GM12878 (cell line): ENCODE results near the gene GALNT18. TPM values are rescaled to one million over a fixed set of nuclear protein-coding genes. Genes with fewer than 3 reads are reported as not detected.

ENCODE experiments used
- ATAC-seq: fragments of 200-7000 bp; cut with Tn5 transposase; 3 replicates; pipeline ENCODE4 v1.9.1; 2020; ENCODE audit warnings: mild to moderate bottlenecking, moderate library complexity
- BruUV-seq: library from RNA; stranded (reverse); fragments of 400-500 nt; replicated peaks from 2 replicates; lab custom pipeline; 2021; lab: Mats Ljungman, UMichigan
- CTCF ChIA-PET: fragments of 300-600 bp; sonication (Branson Sonifier 250); formaldehyde crosslinking; extraction: SDS; loops from one replicate; lab custom pipeline; 2021; ENCODE audit warnings: inconsistent platforms; lab: Yijun Ruan, JAX
- POLR2A ChIA-PET: fragments of 350-600 bp; formaldehyde crosslinking; extraction: SDS; loops from one replicate; lab custom pipeline; 2021; ENCODE audit warnings: inconsistent platforms; lab: Charles Lee
- RAD21 ChIA-PET: fragments of 300-600 bp; sonication (Branson Sonifier 250); formaldehyde crosslinking; loops from one replicate; lab custom pipeline; 2023; ENCODE audit warnings: antibody characterized with exemption; ENCODE audit not compliant: unreplicated experiment; lab: Charles Lee
- SMC1A ChIA-PET: fragments of 300-600 bp; sonication (Branson Sonifier 250); formaldehyde crosslinking; loops from one replicate; lab custom pipeline; 2023; ENCODE audit not compliant: unreplicated experiment, uncharacterized antibody; lab: Charles Lee
- DNase-seq: peaks from one replicate; pipeline ENCODE4 v3.0.0-alpha.2; 2011; ENCODE audit warnings: low read depth, low spot score
- FAIRE-seq: peaks from 3 replicates; lab custom pipeline; 2011; peaks lifted over from hg19 to GRCh38; lab: Jason Lieb, UNC
- H2AFZ ChIP-seq: 2 replicates; pipeline ENCODE4 v1.6.0; 2011; ENCODE audit warnings: low read depth, low read length, control low read depth; ENCODE audit not compliant: control insufficient read depth
- H3K27ac ChIP-seq: 2 replicates; pipeline ENCODE4 v1.5.1; 2011; ENCODE audit warnings: control low read depth; ENCODE audit not compliant: control insufficient read depth, insufficient read depth
- H3K27me3 ChIP-seq, 2 experiments: replicated peaks in 1 of 2; 2 replicates each; pipeline versions ENCODE4 v1.6.0 to v1.6.1; 2011; ENCODE audit warnings: low read length in 1 of 2; ENCODE audit not compliant: control insufficient read depth in 2 of 2, insufficient read depth in 2 of 2
- H3K36me3 ChIP-seq, 2 experiments: 2 replicates each; pipeline ENCODE4 v1.5.1; 2011; ENCODE audit warnings: low read length in 1 of 2; ENCODE audit not compliant: control insufficient read depth in 2 of 2, insufficient read depth in 2 of 2
- H3K4me1 ChIP-seq: 2 replicates; pipeline ENCODE4 v1.6.1; 2011; ENCODE audit warnings: mild to moderate bottlenecking, low read length, moderate library complexity, mixed read lengths; ENCODE audit not compliant: control insufficient read depth, insufficient read depth
- H3K4me2 ChIP-seq: 2 replicates; pipeline ENCODE4 v1.6.0; 2011; ENCODE audit warnings: control low read depth; ENCODE audit not compliant: control insufficient read depth, insufficient read depth
- H3K4me3 ChIP-seq: fragments of 200-600 bp; sonication (generic); 2 replicates; pipeline ENCODE4 v1.5.1; 2016
- H3K79me2 ChIP-seq: 2 replicates; pipeline ENCODE4 v1.6.0; 2011; ENCODE audit warnings: low read length; ENCODE audit not compliant: control insufficient read depth, insufficient read depth
- H3K9ac ChIP-seq: 2 replicates; pipeline ENCODE4 v1.8.0; 2011; ENCODE audit warnings: low read length, control low read depth, mixed read lengths; ENCODE audit not compliant: control insufficient read depth, insufficient read depth
- H3K9me3 ChIP-seq: replicated peaks from 3 replicates; pipeline ENCODE4 v1.5.1; 2011; ENCODE audit warnings: mild to moderate bottlenecking, low read length; ENCODE audit not compliant: control insufficient read depth, insufficient read depth
- H4K20me1 ChIP-seq: 2 replicates; pipeline ENCODE4 v1.6.0; 2011; ENCODE audit not compliant: control insufficient read depth, insufficient read depth
- BHLHE40 ChIP-seq, 2 experiments: fragments of 450-650 bp in 1 of 2; IDR thresholded peaks; 2 replicates each; pipeline ENCODE4 v1.6.1; 2011 to 2017; ENCODE audit warnings: low read depth in 2 of 2, borderline replicate concordance in 1 of 2, improper control_type of control experiment in 1 of 2, low read length in 1 of 2, mild to moderate bottlenecking in 1 of 2
- BMI1 ChIP-seq: fragments of 450-650 bp; IDR thresholded peaks from 2 replicates; pipeline ENCODE4 v1.6.1; 2016; ENCODE audit warnings: mild to moderate bottlenecking, moderate library complexity, borderline replicate concordance
- CBX3 ChIP-seq: fragments of 200-600 bp; sonication (generic); IDR thresholded peaks from 2 replicates; pipeline ENCODE4 v1.6.1; 2016; ENCODE audit warnings: low read depth, borderline replicate concordance
- CHD1 ChIP-seq: IDR thresholded peaks from 2 replicates; pipeline ENCODE4 v1.6.1; 2012; ENCODE audit warnings: low read depth, low read length, improper control_type of control experiment
- HDGF ChIP-seq: fragments of 450-650 bp; IDR thresholded peaks from 2 replicates; pipeline ENCODE4 v1.6.1; 2016; ENCODE audit warnings: antibody characterized with exemption
- MXI1 ChIP-seq: fragments of 150-350 bp; IDR thresholded peaks from 2 replicates; pipeline ENCODE4 v1.6.1; 2011; ENCODE audit warnings: low read depth, mild to moderate bottlenecking, inconsistent platforms, low read length, improper control_type of control experiment
- NFIC ChIP-seq: IDR thresholded peaks from 2 replicates; pipeline ENCODE4 v1.6.1; 2012; ENCODE audit warnings: low read depth, mild to moderate bottlenecking, inconsistent platforms, low read length, moderate library complexity
- NR2F1 ChIP-seq: fragments of 450-650 bp; conservative IDR thresholded peaks from 2 replicates; pipeline ENCODE4 v1.6.1; 2017; ENCODE audit warnings: mild to moderate bottlenecking
- PML ChIP-seq: IDR thresholded peaks from 2 replicates; pipeline ENCODE4 v1.6.1; 2012; ENCODE audit warnings: low read length, inconsistent platforms
- POLR2A ChIP-seq: IDR thresholded peaks from 2 replicates; pipeline ENCODE4 v1.6.1; 2011; ENCODE audit warnings: low read depth, mild to moderate bottlenecking, low read length
- RBBP5 ChIP-seq: fragments of 200-600 bp; sonication (generic); conservative IDR thresholded peaks from 2 replicates; pipeline ENCODE4 v1.6.1; 2016
- SIX5 ChIP-seq: IDR thresholded peaks from 2 replicates; pipeline ENCODE4 v1.6.1; 2011; ENCODE audit warnings: mild to moderate bottlenecking, low read depth, low read length, moderate library complexity; ENCODE audit not compliant: severe bottlenecking
- SRF ChIP-seq, 2 experiments: IDR thresholded peaks; 2 replicates each; pipeline ENCODE4 v1.6.1; 2011; ENCODE audit warnings: low read depth in 2 of 2, low read length in 2 of 2, mild to moderate bottlenecking in 1 of 2, moderate library complexity in 1 of 2
- TBL1XR1 ChIP-seq: IDR thresholded peaks from 2 replicates; pipeline ENCODE4 v1.6.1; 2012; ENCODE audit warnings: low read depth, low read length, improper control_type of control experiment
- TCF3 ChIP-seq: IDR thresholded peaks from 2 replicates; pipeline ENCODE4 v1.6.1; 2012; ENCODE audit warnings: low read depth, mild to moderate bottlenecking, low read length, borderline replicate concordance; ENCODE audit not compliant: insufficient read depth
- ZSCAN29 ChIP-seq: fragments of 450-650 bp; IDR thresholded peaks from 2 replicates; pipeline ENCODE4 v1.6.1; 2017; ENCODE audit warnings: mild to moderate bottlenecking, moderate library complexity
- WGBS: methylation state at CpG from one replicate; pipeline ENCODE4 v1.1.6; 2016; ENCODE audit warnings: low lambda C conversion rate; ENCODE audit not compliant: insufficient replicate concordance, insufficient coverage; ENCODE audit errors: missing lambda C conversion rate; 5-methylcytosine and 5-hydroxymethylcytosine counted together
- in situ Hi-C: fragments of 300-500 bp; cut with MboI; formaldehyde crosslinking; loops from 9 replicates; pipeline ENCODE4 v1.14.3; 2018; ENCODE audit warnings: mixed read lengths
- intact Hi-C: fragments of 100-400 bp; cut with micrococcal nuclease; formaldehyde crosslinking; loops from one replicate; pipeline ENCODE4 v1.14.2; 2022; ENCODE audit not compliant: unreplicated experiment
- polyA plus RNA-seq, 11 experiments: library from polyadenylated mRNA; depleted of rRNA in 4 of 11; unstranded in 6 of 11; stranded (reverse) in 5 of 11; fragments of >200 nt; fragmentation: Nextera tagmentation in 4 of 11; fragmentation: Illumina TruSeq in 1 of 11; extraction: Ambion mirVana in 4 of 11; extraction: Trizol in 1 of 11; gene quantifications; 1 replicate in 1 of 11; 2 replicates in 10 of 11; pipeline versions ENCODE4 v1.2.1 to v1.2.3, GENCODE V29; 2011 to 2016; ENCODE audit warnings: inconsistent platforms in 2 of 11, missing spikeins in 2 of 11, low read depth in 1 of 11
- total RNA-seq, 4 experiments: library from RNA; depleted of rRNA in 3 of 4; stranded (reverse); fragments of >200 nt in 3 of 4; fragmentation: Illumina TruSeq in 1 of 4; extraction: Trizol in 1 of 4; gene quantifications; 2 replicates each; pipeline versions ENCODE4 v1.2.1 to v1.2.3, GENCODE V29; 2013 to 2021
- TF ChIP-seq, protein P1 (sequence below): fragments of 450-650 bp; IDR thresholded peaks from 2 replicates; pipeline ENCODE4 v1.6.1; 2017; ENCODE audit warnings: antibody characterized with exemption, mild to moderate bottlenecking, moderate library complexity
- TF ChIP-seq, protein P2 (sequence below): fragments of 450-650 bp; IDR thresholded peaks from 2 replicates; pipeline ENCODE4 v1.6.1; 2017; ENCODE audit warnings: mild to moderate bottlenecking, low read depth, inconsistent platforms; ENCODE audit not compliant: poor library complexity, severe bottlenecking

GALNT18 gene
- total and polyA plus RNA-seq, 10 of the 15 experiments (the other 5 are each of a cell fraction or from before 2014, with no cell fraction given): 1.2 to 14.2 (median 6.3) TPM

DNA sequence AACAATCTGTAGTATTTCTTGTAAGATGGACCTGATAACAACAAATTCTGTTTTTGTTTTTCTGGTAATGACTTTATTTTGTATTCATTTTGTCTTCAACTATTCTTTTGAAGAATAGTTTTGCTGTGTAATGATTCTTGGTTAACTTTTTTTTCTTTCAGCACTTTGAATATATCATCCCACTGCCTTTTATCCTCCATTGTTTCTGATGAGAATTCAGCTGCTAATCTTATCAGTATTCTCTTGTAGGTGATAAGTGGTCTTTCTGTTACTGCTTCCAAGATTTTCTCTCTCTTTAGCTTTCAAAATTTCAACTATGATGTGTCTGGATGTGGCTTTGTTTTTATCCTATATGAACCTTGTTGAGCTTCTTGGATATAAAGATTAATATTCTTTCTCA lies 21.5 kb downstream of the GALNT18 start (continued):
- TF ChIP-seq, protein P1, sequence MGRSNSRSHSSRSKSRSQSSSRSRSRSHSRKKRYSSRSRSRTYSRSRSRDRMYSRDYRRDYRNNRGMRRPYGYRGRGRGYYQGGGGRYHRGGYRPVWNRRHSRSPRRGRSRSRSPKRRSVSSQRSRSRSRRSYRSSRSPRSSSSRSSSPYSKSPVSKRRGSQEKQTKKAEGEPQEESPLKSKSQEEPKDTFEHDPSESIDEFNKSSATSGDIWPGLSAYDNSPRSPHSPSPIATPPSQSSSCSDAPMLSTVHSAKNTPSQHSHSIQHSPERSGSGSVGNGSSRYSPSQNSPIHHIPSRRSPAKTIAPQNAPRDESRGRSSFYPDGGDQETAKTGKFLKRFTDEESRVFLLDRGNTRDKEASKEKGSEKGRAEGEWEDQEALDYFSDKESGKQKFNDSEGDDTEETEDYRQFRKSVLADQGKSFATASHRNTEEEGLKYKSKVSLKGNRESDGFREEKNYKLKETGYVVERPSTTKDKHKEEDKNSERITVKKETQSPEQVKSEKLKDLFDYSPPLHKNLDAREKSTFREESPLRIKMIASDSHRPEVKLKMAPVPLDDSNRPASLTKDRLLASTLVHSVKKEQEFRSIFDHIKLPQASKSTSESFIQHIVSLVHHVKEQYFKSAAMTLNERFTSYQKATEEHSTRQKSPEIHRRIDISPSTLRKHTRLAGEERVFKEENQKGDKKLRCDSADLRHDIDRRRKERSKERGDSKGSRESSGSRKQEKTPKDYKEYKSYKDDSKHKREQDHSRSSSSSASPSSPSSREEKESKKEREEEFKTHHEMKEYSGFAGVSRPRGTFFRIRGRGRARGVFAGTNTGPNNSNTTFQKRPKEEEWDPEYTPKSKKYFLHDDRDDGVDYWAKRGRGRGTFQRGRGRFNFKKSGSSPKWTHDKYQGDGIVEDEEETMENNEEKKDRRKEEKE: no peak
- no peak for TF ChIP-seq NFIC
- no peak for TF ChIP-seq CHD1
- no peak for TF ChIP-seq CBX3

- no peak overlapping the region for H3K4me2 ChIP-seq
- WGBS: 55% methylated on average over 1 of the region's 1 CpG
- ChIA-PET SMC1A (no interaction called here), POLR2A (no interaction called here), RAD21 (no interaction called here), CTCF (no interaction called here)
- H3K4me3 ChIP-seq: no peak overlapping the region
- no peak for TF ChIP-seq RBBP5
- no peak for TF ChIP-seq PML
- TF ChIP-seq ZSCAN29: no peak
- TF ChIP-seq BHLHE40 (IDR thresholded peaks at IDR 0.05; ENCODE audit: borderline replicate concordance in 1 of 2, low read depth in 2 of 2, low read length in 1 of 2): no peak
- no peak for TF ChIP-seq BMI1
- TF ChIP-seq SIX5: no peak
- no peak for TF ChIP-seq TCF3
- TF ChIP-seq SRF (IDR thresholded peaks at IDR 0.05; ENCODE audit: low read depth in 2 of 2, low read length in 2 of 2): no peak
- no peak for TF ChIP-seq POLR2A
- TF ChIP-seq HDGF: no peak
- no peak for TF ChIP-seq NR2F1
- no peak for TF ChIP-seq TBL1XR1
- no peak for TF ChIP-seq MXI1
- TF ChIP-seq, protein P2, sequence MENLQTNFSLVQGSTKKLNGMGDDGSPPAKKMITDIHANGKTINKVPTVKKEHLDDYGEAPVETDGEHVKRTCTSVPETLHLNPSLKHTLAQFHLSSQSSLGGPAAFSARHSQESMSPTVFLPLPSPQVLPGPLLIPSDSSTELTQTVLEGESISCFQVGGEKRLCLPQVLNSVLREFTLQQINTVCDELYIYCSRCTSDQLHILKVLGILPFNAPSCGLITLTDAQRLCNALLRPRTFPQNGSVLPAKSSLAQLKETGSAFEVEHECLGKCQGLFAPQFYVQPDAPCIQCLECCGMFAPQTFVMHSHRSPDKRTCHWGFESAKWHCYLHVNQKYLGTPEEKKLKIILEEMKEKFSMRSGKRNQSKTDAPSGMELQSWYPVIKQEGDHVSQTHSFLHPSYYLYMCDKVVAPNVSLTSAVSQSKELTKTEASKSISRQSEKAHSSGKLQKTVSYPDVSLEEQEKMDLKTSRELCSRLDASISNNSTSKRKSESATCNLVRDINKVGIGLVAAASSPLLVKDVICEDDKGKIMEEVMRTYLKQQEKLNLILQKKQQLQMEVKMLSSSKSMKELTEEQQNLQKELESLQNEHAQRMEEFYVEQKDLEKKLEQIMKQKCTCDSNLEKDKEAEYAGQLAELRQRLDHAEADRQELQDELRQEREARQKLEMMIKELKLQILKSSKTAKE: no peak
- H3K36me3 ChIP-seq: no peaks in the 10 kb centered on the region
- H3K9me3 ChIP-seq: peaks cover 3% of the 10 kb centered on the region; the same call in 1 of the 3 replicates
- in situ Hi-C loops: no loop called here
- ATAC-seq: no peak
- no peaks in the 10 kb centered on the region for H3K4me1 ChIP-seq
- no peak overlapping the region for H3K9ac ChIP-seq
- H2AFZ ChIP-seq: no peak overlapping the region
- no peak for FAIRE-seq
- H3K79me2 ChIP-seq: no peaks in the 10 kb centered on the region; the same call in 1 of the 2 replicates
- intact Hi-C loops: no loop called here
- no peak for DNase-seq
- BruUV-seq: no TSS peak
- H3K27me3 ChIP-seq: no peaks in the 10 kb centered on the region
- no peaks in the 10 kb centered on the region for H4K20me1 ChIP-seq
- no peak overlapping the region for H3K27ac ChIP-seq
These were observed 23.6 kb downstream of the GALNT18 start for GRCh38 chr11:11598243-11598642.
